HG03039 (cell line): Measurements from ENCODE around the gene DIPK1A.

Experiments
- ATAC-seq: cut with Tn5 transposase; IDR thresholded peaks from one replicate; pipeline ENCODE4 v1.9.1; 2021; ENCODE audit warnings: mild to moderate bottlenecking, moderate library complexity; ENCODE audit not compliant: unreplicated experiment

Gene DIPK1A

DNA sequence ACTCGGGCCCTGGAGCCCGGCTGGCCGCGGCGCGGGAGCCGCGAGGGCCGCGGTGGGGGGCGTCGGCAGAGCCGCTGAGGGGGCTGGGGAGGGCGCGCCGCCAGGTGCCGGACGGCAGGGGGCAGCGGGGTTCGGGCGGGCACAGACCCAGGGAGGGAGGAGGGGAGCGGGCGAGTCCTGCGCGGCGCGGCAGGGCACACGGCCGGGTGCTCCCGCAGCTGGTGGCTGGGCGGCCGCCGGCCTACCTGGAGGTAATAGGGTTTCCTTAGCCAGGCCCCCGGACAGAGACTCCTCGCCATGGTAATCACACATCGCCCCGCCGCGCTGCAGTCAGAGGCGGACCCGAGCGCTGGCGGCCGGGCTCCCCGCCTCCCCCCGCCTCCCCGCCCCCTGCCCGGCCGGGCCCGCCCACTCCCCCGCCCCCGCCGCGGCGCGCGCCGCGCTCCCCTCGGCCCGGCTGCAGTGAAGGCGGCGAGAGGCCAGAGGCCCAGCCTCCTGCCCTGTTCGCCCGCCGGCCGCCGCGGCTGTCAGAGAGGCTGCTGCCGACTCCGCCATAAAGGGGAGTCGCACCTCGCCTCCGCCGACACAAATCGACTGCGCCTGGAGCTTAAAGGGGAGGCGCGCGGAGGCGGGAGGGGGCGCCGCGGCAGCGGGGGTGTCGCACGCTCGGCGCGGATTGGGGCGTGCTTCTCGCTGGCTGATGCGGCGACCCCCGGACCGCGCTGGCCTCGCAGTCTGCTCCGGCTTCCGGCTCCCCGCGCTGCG, at the start of gene DIPK1A:
TSS of gene DIPK1A (minus strand) at position 332 of the 765 bp plus-strand sequence. CDS start at position 299, 33 bp downstream.
- peak; percentile 40 for ATAC-seq

DNA sequence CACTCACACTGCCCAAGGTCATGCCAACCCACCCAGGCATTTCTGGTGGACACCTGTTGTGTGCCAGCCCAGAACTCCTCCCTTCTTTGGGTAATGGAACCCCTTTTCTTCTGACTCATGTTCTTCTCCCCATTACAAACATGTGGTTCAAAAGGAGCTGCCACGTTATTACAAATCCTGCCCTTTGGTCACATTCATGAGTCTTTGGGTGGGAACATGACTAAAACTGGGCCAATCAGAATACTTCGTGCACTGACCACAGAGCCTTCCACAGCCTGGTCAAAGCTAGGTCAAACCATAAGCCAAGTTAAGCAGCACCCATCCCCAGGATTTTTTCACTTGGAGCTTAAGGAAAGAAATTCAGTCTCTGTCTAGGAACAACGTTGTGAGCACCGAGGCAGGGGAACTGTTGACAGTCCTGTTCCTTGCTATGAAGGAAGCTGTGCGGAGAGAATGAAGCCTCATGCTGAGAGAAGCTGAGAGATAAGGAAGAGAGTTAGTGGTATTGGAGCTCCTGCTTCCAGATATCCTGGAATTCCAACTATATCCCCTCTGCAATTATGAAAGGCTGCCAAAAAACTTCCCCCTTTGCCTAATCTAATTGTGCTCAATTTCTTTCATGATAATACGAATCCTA, 46.8 kb upstream of the DIPK1A start:
- ATAC-seq: no peak

DNA sequence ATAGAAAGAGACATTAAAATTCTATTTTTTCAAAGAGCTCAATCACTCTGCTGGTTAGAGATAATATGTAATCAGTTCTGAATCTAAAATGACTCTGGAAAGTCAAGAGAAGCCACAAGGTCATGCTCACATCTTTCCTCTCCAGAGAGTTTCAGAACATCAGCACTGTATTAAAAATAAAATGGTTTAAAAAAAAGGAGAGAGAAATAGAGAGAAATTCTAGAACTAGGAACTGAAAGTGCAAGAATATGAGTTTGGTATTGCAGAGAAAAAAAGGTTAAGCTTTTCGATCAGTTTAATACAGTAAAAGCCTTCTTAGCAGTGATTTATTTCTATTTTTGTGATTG, 44.0 kb upstream of the DIPK1A start:
- no peak for ATAC-seq

DNA sequence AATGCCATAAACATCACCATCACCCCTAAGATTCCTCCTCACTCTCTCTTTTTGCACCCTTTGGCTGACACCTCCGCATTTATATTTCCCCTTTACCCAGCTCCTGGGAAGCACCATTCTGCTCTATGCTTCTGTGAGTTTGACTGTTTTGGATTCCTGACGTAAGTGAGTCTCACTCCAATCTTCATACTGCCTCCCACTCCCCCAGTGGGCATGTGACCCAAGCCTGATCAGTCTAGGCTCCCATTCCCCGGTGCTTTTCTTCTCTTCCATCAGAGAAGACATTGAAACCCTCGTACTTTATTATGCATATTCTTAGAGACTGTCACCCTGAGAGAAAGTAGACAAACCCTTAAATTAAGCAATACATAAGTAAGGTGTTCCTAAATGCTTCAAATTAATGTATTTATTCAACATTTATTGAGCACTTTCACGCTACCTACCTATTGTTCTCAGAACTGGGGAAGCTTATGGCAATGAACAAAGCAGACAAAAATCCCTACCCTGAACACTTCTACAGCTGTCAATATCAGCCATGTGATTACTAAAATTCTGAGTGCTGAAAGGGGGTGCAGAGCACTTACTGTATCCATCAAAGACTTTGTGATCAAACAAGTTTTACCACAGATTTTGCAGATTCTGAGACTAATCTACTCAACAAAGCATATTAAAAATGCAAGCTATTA, 43.4 kb upstream of the DIPK1A start:
- no peak for ATAC-seq

DNA sequence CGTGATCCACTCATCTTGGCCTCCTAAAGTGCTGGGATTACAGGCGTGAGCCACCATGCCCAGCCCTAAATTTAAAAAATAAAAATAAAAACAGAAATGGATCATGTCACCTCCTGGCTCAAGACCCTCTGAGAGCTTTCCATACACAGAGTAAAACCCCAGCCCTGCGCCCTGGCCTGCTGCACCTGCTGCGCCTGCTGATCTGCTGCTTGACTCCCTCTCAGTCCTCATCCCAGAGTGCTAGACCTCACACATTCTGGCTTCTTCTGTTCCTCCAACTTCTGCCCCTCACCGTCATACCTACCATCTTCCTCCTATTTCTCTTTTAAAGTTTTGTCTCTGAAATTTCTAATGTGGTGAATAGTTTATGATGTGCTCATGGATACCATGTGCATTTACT, 42.7 kb upstream of the DIPK1A start:
- ATAC-seq: no peak

DNA sequence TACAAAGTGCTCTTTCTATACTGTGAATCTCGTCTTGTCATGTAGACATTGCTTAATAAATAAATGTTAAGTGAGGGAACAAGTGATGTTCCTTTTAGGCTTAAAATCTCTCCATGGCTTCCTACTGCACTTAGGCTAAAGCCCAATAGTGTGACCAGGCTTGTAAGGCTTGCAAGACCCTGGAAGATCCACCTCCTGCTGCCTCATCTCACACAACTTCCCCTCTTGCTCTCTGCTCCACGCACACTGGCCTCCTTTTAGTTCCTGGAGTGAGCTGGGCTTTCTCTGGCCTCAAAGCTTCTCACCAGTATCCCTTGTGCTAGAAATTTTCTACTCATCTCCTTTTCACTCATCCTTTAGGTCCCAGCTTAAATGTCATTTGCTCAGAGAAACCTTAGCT, 41.5 kb upstream of the DIPK1A start:
- no peak for ATAC-seq

DNA sequence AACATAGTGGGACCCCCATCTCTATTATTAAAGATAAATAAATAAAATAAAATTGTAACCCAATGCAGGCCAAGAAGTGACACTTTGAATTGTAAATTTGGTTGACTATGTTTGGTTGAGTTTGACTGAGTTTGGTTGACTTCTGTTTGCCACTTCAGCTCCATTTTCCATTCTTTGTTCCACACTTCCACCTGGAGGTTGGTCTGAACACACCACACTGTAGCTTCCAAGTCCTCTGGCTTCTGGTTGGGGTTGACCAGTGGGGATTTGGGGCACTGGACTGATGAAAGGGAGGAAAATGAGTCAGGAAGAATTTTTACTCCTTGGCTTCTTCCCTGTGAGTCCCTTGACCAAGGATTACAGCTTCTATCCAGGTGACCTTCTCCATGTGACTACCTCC, 40.6 kb upstream of the DIPK1A start:
- no peak for ATAC-seq

DNA sequence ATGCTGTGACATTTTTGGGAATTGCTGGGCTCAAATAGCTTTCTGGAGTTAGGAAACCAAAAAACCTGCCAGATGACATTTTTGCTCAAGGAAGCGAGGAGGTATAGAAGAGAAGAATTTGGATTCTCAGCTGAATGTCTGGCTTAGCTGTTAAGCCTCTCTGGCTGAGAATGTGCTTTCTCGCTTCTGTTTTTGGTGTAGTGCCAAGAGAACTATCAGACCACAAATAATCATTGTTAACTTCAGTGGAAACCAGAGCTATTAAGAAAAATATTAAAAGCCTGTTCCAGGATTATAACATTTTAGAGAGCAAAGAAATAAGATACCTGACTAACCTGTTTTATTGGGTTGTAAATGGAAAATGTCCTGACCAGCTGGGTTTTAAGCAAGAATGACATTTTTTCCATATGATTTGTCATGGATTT, 39.5 kb upstream of the DIPK1A start:
- no peak for ATAC-seq

DNA sequence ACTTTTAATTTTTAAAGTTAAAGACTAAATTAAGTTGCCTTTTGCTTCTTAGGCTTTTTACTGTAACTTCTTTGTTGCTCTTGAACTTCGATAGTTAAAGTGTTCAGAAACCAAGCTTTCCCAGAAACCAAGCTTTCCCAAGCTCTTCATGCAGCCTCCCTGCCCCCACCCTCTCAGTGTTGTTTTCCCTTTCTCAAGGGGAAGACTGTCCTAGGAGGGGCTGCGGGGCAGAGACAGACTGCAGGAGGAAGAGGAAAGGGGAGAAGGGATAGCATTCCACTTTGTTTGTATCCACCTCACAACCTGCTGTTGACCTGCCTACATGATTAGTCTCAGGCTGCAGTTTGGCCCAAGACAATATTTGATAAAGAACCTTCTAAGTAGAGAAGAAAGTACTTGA, 39.0 kb upstream of the DIPK1A start:
- no peak for ATAC-seq

DNA sequence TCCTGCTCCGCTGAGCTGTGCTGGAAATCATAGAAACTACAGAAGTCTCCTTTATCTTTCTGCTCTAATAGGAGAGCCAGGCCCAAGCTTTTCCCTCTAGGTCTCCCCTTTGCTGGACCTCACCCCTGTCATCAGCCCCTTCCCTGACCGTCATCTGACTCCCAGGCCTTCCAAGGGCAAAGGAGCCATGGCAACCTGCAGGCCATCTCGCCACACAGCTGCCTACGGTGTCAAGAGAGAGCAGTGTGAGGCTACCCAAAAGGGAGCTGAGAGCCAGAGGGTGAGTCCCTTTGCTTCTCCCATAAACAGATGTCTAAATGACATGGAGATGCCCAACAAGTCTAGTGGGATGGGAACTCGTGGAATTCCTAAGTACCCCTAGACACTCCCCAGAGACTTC, 37.6 kb upstream of the DIPK1A start:
- no peak for ATAC-seq

DNA sequence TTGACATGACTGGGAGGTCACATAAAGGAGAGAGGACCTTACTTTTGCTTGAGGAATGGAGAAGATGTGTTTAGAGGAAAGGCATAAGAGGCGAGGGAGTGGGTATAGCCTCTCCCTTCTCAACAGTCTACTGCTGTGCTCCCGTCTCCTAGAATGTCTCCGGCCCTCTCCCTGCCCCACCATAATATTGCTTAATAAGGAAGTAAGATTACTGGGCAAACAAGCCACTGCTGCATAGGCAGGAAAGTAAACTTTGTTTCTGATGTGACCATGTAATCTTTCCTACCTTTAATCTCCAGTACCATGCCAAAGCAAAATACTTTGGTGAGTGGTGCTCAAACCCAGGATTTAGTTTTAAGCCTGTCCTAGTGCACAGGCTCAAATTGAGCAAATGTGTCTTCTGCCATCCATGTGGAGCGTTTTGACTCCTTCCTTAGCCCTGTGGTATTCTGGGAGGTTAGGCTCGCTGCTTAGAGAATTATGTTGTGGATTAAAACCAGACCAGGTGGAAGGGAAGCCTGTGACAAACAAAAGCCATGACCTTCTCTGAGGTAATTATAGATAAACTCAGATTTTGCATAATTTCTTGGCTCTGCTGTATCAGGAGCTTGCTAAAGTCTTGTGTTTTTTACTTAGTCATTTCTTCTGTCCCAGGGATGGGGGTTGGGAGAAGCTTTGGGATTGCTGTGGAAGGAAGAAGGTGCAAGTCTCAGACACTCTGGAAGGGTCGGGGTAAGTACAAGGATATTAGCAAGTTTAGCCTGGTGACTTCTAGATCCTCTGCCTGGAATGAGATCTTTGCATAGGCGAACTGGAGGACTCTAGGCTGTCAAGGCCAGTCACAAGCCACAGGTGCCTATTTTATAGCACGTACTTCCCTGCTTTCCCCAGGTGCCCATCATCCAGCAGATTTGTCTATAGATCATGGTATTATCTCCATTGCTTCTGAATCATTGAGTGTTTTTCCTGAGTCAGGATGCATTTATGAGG, 34.5 kb upstream of the DIPK1A start:
- ATAC-seq: no peak

DNA sequence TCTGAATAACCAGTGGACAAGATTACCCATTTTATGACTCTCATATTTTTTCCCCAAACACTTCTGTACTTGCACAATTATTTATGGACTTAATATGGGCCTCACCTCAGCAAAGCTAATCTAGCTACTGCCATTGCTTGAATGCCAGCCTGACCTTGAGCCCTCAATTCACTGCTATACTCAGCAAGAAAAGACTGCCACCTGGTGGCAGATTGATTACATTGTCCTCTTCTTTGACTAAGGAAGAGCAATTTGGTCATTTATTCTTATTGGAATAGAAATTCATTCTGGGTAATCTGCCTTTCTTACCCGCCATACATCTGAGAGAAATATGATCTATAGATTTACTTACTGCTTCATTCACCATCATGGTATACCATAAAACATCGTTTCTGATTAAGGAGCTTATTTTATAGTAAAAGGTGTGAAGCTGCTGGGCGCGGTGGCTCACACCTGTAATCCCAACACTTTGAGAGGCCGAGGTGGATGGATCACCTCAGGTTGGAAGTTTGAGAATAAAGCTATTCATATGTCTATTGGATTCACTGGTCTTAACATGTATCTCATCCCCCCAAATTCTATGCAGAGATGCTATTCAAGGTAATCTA, 32.9 kb upstream of the DIPK1A start:
- ATAC-seq: peak; percentile 60

DNA sequence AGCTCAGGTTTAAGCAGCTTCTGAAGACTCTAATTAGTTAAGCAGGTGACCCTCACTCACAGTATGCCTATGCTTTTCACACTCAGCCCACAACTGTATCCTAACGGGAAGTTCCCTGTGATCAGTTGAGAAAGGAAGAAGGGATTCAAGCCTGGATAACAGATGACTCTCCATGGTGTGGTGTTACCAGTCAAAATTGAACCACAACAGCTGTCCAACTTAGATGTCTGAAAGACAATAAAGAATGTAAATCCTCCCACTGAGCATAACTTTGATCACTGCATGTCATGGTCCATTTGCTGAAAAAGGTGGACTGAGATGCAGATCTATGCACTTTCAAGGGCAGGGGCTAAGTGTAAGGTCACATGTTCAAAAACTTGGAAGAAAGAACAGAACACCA, 32.3 kb upstream of the DIPK1A start:
- ATAC-seq: no peak

DNA sequence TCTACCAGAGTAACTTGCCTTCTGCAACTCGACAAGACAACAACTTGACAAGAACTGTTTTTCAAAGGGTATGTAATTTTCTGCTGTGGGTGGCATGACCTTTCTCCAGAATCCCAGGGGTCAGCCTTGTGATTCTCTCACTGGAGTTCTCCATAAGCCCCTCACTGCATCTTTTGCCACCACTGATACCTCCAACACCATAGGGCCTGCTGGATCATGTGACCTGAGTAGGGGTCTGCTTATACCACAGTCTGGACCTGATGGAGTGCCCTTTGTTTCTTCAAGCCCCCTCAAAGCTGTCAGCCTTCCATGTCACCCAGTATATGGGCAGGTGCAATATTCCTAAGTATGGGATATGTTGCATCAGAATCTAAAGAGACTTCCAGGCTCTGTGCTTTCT, 31.6 kb upstream of the DIPK1A start:
- no peak for ATAC-seq

DNA sequence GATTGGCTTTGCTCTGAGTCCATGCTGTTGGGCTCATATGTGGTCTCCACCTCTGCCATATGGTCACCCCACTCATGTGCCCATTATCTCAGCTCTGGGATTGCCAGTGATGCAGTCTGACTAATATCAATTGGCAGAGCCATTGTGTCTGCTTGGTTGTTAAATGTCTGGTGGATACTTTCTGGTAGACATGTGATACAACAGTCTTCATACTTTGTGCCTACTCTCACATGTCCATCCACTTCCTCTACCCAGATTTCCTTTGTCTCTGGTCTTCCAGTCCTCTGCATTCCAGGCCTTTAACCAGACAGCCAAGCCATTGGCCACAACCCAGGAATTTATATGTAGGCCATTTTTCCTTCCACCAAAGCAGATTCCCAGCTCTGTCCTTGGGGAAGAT, 30.8 kb upstream of the DIPK1A start:
- ATAC-seq: no peak

DNA sequence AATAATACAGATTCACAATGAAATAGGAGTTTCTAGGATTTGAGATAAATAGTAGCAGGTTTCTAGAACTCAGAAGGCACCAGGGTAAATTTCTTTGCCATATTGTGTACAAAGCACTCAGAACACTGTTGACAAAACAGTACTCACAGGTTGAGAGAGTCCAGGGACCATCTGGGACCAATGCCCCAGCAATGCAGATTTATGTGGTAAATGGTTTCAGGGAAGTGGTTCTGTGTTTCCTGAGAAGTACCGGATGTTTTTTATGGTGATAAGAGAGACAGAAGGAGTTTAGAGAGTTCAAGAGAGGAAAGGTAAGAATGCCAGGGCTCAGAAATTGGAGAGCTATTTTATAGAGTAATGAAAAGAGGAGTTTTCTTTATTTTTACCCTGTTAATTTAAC, 29.6 kb upstream of the DIPK1A start:
- no peak for ATAC-seq

DNA sequence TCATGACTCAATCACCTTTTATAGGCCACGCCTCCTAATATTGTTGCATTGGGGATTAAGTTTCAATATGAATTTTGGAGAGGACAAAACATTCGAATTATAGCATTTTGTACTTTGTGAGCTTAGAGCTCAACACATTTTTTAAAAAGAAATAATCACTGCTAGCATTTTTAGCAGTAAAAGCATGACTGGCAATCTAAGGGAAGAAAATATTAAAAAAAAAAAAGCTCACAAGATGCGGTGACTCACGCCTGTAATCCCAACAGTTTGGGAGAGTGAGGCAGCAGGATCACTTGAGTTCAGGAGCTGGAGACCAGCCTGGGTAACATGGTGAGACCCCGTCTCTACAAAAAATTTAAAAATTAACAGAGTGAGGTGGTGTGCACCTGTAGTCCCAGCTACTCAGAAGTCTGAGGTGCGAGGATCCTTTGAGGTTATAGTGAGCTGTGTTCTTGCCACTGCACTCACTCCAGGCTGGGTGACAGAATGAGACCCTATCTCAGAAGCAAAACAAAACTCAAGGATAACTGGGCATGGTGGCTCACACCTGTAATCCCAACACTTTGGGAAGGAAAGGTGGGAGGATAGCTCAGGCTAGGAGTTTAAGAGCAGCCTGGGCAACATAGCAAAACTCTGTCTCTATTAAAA, 28.8 kb upstream of the DIPK1A start:
- no peak for ATAC-seq

DNA sequence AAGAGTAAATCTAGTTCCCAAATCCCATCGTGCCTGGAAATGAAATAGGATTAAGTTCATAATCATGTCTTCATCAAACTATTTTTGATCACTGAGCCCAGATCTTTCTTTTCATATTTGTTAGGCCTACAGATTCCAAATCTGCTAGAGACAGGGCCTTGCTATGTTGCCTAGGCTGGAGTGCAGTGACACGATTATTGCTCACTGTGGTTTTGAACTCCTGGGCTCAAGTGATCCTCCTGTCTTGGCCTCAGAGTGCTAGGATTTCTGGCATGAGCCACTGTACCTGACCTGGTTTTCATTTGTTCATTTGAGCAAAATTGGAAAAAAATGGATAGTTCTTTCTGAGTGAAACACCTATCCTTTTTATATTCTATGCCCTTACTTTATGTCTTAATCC, 28.0 kb upstream of the DIPK1A start:
- ATAC-seq: no peak

DNA sequence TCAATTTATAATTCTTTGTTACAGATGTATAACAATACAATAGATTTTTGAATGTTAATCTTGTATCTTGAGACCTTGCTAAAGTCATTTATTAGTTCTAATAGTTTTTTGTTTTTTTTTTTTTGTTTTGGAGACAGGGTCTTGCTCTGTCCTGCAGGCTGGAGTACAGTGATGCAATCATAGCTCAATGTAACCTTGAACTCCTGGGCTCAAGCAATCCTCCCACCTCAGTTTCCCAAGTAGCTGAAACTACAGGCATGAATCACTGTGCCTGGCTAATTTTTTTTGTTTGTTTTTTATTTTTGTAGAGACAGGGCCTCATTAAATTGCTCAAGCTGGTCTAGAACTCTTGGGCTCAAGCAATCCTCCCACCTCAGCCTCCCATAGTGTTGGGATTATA, 26.2 kb upstream of the DIPK1A start:
- ATAC-seq: no peak

DNA sequence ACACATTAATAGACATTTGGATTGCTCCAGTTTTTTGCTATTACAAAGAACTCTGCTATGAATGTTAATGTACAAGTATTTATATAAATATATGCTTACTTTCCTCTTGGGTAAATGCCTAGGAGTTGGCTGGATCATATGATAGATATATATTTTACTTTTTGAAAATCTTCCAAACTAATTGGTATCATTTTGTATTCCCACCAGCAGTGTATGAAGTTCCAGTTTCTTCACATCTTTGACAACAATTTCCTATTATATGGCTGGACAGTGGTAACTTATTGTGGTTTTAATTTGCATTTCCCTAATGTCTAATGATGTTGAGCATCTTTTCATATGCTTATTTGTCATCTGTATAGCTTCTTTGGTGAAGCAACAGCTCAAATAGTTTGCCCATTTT, 23.8 kb upstream of the DIPK1A start:
- ATAC-seq: no peak
